OCI-LY7 (cell line): ENCODE results near the gene DGKE.

Experiments used
- CTCF ChIP-seq: fragments of 200-600 bp; sonication (generic); conservative IDR thresholded peaks from 2 replicates; pipeline ENCODE4 v1.5.1; 2014; ENCODE audit warnings: mild to moderate bottlenecking, antibody characterized with exemption, low read length, moderate library complexity, mixed read lengths
- EZH2phosphoT487 ChIP-seq: fragments of 200-600 bp; sonication (generic); IDR thresholded peaks from 2 replicates; pipeline ENCODE4 v1.6.1; 2018; ENCODE audit warnings: low read depth, borderline replicate concordance, mild to moderate bottlenecking, mixed run types, antibody characterized with exemption, low read length, moderate library complexity, mixed read lengths

GRCh38 chr17:56822725-56823124 is 11.2 kb upstream of the DGKE start:
- no peak for TF ChIP-seq CTCF
- TF ChIP-seq EZH2phosphoT487 = no peak
